Measurements from ENCODE around the gene BCL7A.

GRCh38 chr12:122059203-122059960, 37.7 kb downstream of the BCL7A start:
- no peak for TF ChIP-seq CTCF (IDR thresholded peaks at IDR 0.05; ENCODE audit: insufficient read depth, low read length, poor library complexity, severe bottlenecking)
- TF ChIP-seq EZH2phosphoT487 (conservative IDR thresholded peaks at IDR 0.05; ENCODE audit: low read length): no peak

Data from SU-DHL-6 (cell line).